Activated T-cell treated with anti-CD3 and anti-CD28 coated beads, Interleukin-2, amount 50 U/mL, for 1 hour (primary cell): ENCODE results near the gene SLC35E1.

Experiments
- DNase-seq: peaks from one replicate; pipeline ENCODE4 v3.0.0-alpha.2; 2020

The SLC35E1 gene

DNA sequence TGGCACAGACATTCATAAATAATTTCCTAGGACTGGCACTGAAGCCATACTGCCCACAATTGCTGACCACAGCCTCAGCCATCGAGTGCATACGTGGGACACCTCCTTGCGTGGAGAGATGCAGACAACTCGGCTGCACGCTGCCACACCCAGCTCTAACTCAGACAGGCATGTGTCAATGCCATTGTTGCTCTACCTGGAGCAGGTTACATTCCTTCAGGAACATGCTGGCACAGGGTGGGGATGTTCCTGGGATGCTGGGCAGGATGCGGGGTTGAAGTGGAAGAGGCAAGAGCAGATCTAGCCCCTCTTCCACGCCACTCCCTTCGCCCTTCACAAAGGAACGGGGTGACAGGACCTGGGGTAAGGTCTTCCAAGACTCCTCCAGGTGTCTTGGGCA is 24.2 kb upstream of the SLC35E1 start:
- no peak for DNase-seq

DNA sequence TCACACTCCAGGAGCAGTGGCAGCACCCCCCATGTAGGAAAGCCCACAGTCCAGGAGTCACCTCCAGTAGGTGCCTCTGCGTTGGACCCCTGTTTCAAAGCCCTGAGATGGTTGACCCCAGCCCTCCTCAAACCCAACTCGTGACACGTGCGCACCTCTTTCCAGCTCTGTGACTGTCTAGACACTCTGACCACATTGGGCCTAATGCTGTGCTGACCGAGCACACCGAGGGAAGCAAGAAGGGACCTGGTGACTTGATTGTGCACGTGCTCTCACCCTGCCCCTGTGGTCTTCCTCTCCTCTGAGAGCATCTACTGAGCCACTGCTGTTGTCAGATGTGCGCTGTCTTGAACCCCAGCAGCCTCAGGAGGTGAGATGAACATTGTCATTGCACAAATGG is 22.9 kb upstream of the SLC35E1 start:
- DNase-seq, result no peak

DNA sequence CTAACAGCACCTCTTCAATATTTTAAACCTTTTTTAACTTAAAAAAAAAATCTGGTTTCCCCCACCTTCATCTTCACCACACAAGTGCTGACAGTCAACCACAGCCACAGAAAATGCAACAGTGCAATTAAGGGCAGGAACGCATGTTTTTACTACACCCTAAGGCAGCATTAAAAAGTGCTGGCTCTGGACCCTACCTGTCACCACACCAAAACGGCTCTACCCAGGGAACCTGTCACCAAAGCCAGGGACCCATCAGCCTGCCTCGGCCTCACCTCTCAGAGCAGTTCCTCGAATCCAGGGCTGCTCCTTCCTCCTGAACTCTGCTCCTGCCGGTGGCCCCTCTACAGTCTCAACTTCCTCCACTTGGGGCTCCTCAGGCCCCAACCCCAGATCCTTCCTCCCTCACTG is 22.5 kb upstream of the SLC35E1 start:
- peak; percentile 45 for DNase-seq

DNA sequence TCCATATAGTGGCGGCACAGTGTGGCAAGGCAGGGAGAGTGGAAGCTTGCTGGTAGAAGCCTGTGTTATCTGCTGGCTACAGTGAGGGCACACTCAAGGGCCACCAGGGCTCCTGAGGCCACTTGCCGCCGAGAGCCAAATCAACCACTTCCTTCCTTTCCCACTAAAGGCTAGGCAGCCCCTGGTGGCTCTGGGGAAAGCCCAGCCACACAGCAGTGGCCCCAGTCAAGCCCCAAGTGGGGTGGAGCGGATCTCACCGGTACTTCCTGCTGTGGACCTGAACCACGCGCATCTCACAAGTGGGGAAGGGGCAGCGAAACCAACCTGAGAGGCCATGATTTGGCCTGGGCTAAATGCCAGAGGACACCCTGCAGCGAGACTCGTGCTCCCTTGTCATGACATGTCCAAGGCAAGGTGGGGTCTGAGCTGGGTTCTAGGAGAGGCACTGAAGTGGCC is 21.9 kb upstream of the SLC35E1 start:
- DNase-seq, result peak; percentile 49

DNA sequence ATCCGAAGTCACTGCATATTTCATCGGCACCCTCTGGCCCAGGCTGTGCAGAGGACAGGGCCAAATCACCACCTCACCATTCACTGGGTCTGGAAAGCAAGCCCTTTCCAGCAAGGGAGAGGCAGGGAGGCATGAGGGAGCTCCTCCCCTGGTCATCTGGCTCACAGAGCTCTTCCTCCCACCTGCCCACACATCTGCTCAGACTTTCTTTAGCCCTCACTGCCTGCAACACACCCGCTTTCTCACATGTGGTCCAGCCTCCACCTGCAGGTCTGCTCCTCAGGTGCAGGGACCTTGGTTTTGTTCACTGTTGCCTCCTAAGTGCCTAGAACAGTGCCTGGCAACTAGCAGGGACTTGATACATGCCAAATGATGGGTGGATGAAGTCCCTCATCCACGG is 21.0 kb upstream of the SLC35E1 start:
- no peak for DNase-seq

DNA sequence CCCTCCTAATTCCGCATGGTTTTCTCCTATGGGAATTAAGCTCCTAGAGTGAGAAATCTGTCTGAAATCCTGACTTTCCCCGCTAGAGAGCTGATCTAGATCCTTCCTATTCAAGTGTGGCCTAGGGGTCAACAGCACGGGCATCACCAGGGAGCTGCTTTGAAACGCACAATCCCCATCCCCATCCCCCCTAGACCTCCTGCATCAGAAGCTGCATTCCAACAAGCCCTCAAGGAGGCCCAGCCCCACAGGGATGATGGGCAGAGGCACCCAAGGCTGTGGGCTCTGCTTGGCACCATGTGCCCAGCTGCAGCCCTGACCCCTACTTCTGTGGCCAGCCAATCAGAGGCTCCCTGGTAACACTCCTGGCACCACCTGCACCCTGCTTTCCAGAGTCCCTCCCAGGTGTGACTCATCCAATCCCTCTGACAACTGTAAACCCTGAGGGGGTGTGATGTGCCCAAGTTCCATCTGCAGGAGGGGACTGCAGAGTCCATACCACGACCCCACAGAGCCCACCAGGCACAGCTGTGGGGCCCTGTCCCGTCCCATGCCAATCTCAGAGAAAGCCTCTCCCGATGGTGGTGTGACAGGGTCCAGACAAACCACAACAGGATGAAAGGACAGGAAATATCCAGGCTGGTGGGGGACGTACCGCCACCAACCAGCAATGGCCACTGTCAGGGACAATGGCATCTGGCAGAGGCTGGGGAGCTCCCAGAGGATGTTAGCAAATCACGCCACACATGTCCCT is 19.8 kb upstream of the SLC35E1 start:
- no peak for DNase-seq

DNA sequence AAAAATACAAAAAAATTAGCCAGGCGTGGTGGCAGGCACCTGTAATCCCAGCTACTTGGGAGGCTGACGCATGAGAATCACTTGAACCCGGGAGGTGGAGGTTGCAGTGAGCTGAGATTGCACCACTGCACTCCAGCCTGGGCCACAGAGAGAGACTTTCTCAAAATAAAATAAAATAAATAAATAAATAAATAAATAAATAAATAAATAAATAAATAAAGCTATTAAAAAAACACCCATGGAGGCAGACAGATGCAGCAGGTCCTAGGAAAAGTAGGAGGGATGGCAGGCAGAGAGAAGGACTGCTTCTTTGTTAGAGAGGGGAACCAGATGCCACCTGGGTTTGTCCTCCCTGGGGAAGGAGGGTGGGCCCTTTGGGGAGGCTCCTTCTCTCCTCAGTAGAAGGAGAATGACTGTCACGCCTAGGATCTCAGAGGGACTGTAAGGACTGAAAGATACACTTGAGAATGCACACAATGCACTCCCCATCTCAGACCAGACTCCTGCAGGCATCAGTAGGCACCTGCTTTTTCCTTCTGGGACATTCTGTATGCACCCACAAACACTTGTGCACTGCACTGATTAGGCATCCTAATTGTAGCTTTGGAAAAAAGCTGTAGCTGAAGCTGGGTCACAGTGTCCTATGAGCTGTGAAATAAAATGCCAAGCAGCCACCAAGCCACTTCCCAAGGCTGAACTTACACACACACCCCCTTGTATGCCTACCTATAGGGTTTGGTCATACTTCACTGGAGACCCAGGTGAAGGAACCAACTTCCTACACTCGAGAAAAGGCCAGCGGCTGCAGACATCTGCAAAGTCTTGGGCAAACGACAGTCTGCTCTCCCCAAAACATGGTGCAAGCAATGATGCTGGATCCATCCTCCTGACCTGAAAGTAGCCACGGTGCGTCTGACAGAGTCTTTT is 18.9 kb upstream of the SLC35E1 start:
- no peak for DNase-seq

DNA sequence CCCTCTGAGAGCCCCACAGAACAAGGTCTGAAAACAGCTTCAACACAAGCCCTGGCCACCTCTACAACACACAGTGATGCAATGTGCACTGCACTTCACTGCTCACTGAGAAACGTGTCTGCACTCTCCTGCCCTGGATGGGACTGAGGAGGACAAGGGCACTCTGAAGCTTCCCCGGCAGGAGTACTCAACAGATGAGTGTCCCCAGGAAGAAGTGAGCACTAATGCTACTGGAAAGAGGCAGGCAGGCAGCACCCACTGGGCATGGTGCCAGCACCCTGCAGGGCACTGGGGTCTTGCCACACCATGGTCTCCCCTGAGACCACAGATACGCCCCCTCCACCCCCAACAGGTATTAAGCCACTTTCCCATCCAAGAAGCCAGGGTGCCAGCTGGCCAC is 17.7 kb upstream of the SLC35E1 start:
- no peak for DNase-seq

DNA sequence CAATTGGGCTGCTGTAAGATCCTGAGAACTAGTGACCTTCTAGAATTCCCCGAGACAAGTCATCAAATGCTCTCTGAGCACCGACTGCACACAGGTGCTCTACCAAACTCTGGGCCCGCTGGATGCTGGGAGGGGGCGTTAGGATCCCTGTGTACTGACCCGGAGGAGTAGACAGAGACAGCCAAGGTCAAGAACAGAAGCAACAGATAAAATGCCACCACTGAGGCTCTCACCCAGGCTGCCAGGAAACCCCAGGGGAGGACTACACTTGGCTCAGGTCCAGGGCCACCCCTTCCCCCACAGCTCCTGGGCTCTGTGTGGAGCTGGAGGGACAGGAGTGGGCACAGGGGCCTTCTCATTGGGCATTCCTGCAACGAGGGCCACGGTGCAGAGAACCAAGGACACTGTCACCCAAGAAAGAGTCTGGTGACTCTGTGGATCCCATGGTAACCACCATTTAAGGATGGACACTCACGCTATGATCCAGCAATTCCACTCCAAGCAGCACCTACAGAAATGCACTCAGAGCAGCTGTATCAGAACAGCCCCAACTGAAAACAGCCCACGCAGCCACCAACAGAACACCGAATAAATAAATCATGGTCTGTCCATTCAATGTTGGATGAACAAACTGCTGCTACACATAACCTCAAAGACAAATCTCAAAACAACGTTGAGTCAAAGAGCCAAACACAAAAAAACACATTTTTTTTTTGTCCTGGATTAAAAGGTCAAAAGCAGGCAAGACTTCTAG is 16.8 kb upstream of the SLC35E1 start:
- no peak for DNase-seq

DNA sequence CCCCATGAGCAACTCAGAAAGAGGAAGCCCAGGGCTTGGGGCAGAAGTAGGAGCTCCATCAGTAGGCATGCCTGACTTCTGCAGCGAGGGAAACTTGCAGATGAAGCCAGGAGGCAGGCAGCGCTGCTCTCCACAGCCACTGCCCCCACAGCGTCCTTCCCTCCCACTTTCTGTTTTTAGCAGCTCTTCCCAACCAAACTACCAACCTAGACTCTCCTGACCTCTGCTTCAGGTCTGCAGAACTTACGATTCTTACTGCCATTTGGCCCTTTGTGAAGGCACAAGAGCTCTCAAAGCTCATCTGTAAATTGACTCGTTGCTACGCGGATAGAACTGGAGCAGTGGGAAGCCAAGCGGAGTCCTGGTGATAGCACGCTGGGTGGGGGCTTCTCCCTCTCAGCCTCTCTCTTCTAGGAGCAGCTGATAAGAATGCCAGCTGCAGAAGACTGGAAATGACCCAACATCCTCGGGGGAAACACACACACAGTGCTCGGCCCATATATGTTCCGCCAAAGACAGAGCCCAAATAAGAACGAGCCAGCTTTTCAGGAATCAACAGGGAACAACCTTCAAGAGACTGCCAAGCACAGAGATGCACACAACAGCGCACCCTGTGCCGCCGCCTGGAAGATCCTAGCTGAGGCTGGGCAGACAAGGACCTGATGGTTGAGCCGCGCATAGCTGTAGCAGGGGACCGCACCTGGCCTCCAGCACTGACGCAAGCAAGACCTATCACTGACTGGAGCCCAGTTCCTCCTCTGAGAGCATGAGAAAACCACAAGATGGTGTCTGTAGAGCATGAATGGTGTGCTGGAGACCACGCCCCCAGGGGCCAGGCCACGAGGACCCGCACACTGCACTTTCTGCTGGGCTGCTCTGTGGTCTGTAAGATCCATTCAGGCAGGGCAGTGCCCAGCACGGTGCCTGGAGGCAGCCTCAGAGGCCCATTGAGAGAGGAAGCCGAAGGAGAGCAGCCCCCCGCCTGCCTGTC is 15.9 kb upstream of the SLC35E1 start:
- peak; percentile 68 for DNase-seq

DNA sequence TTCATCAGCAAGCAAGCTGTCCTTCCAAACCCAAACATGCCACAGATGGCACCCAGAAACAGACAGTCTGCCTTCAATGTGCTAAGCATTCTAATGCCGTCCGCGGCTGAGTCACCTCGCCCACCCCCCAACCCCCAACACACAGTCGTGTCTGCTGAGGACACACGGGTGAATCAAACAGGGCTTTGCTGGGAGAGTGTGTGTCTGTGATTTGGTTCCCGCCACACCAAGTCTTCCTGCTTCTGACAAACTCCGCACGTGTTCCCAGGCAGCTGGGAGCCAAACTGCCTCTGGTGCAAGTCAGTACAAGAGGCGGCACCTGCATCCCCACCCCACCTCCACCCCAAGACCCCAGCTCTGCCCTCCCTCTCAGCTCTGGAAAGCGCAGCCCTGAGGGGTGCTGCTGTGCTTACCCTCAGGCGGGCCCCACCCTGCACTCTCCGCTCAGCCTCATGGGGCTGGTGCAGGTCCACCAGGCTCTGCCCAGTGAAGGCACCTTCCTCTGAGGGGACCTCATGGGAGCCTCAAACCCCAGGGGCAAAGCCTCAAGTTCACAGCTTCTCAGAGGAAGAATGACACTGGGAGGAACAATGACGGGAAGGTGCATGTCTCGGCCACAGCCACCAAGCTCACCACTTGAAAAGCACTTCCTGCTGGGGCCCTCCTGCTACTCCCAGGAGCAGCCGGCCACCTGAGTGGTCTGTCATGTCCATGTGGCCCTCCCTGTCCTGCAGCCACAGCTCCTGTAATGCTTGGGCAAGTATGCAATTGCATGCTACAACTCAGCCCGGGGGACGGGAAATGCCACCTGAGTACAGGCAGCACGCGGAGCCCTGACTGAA is 15.0 kb upstream of the SLC35E1 start:
- DNase-seq, result peak; percentile 71

DNA sequence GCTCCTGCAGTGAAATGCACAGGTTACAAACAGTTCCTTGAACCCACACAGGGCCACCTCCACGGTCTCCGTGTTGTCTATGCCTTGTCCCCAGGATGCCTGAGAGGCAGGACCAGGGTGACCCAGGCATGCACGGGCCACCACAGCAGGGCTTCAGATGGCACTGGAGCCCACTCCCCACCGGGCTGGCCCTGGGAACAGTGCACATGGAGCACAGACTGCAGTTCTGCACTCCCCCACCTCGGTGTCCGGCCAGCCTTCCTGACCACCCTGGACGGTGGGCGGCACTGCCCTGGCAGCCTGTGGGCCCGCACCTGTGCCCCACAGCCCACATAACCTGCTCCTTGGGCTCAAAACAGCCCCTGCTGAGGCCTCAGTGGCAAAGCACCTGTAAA is 14.3 kb upstream of the SLC35E1 start:
- DNase-seq, result peak; percentile 35

DNA sequence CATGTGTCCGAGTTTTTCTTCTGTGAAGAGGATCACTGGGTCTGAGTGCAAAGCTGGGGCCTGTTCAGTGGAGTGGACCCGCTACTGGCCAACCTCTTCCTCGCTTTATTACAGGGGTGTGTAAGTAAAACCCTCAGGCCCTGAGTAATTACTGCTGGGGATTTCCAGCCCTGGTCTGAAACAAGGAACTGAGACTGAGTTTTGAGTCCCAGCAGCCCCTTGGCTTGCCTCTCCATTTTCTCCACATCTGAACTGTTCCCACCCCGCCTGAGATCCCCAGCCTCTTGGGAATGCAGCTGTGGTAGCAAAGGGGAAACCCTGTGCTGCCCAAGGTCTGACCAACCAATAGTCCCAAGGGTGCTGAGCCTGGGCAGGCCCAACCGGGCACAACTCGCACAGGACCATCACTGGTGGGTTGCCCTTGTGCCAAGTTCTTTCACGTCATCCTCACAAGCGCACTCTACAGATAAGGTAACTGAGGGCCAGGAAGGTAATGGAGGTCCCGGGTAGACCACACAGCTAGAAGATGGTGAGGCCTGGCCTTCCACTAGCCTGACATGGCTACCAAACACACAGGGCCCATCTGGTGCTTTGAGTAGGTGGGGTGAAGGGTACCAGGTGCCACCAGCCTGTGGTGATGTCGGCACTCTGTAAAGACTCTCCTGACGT is 13.7 kb upstream of the SLC35E1 start:
- no peak for DNase-seq

DNA sequence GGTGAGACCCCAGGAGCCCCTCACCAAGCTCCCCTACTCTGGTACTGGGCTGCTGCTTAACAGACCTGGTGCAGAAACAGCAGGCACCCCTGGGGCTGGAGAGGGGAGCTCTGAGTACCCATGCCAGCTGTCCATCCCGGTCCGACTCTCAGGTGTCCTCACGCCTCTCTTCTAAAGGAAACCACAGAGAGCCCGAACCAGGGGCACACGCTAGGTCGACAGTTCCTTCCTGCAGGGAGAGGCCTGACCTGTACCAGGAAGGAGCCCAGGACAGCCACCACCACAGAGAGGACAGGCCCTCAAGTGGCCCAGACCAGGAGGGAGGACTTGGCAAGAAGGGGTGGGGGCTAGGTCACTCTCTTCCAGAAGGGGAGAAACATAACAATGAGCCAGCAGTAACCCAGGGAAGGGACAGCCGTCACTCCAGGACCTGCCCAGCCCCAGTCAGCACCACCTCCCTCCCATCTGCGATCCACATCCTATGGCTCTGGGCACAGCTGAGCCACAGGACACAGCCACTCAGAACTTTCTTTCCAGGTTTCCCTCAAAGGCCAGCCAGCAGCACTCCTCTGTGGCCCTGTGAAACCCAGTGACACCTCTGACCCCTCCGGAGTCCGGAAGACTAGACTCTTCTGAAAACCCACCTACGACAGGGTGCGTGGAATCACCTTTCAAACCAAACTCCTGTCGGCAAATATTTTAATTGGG is 13.0 kb upstream of the SLC35E1 start:
- DNase-seq, result no peak

DNA sequence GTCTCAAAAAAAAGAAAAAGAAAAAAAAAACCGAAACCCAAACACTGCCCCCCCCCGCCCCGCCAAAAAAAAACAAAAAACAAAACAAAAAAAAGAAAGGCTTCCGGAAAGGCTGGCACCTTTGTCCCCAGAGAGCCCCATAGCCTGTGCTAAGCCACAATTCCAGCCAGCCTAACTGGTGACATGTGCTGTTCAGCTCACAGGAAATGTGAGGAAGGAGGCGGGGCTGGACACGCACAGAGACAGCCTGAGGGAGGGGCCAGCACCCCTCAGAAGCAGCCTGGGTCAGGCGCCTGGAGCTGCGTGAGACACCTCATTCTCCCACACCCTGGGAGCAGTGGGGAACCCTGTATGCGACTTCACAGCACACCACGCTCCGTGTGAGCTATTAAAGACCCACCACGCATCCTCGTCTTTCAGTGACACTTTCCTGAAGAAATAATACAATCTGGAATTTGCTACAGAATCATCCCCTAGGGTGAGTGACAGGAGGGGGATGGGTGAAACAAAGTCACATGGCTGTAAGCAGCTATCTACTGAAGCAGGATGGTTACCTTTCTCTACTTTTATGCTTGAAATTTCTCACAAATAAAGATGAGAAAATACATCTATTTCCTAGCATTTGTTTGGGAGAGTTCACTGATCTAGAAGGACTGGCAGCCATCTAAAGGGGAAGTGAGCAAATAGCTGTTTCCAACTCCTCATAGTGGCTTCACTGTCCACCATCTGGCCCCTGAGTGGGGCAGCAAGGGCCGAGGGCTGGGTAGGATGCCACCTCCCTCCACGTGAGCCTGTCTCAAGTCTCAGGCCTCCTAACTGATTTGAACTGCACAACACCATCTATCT is 12.3 kb upstream of the SLC35E1 start:
- DNase-seq, result peak; percentile 88

DNA sequence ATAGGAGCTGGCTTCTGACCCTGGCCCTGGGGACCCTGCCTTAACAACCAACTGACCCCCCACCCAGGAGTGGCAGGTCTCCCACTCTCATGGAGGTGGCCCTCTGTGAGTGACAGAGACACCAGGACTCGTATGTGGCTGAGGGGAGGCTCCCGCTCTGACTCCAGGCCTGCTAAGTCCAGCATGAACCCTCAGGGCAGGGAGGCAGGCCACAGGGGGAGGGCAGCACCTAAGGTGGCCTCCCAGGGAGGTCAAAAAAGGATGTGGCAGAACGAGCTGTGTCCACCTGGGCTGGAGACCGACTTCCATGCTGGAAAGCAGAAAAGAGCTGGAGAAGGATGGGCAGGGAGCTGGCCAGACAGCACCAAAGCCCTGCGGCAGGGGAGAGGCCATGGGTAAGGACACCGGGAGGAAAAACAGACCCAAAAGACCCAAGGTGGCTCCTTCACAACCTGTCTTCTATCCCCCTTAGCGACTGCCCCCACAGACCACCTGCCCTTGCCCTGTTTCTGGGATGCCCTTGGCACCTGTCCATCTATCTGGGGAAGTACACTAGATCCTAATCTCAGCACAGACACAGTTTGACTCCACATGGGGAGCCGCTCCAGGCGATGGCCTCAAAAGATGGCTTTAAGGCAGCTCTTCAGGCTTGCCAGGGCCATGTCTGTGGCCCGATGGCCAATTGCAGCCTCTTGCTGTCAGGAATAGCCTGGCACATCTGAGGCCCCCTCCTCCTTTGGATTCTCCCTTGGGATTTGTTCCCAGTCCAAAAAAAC is 10.5 kb upstream of the SLC35E1 start:
- no peak for DNase-seq

DNA sequence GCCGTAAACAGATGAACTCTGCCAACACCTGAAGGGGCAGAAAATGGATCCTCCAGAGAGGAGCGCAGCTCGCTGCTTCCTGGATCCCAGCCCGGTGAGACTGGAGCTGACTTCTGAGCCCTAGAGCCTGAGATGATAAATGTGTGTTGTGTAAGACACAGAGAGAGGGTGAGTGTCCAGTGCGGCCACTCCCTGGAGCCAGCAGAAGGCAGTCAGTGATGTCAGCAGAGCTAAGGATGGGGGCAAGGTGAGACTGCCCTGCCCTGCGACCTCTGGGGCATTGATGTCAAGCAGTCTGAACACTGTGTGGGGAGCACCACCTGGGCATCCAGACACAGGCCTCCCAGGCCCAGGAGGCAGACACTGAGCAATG is 9.7 kb upstream of the SLC35E1 start:
- DNase-seq, result no peak
